Measurements from ENCODE around the gene HBA1.

DNA sequence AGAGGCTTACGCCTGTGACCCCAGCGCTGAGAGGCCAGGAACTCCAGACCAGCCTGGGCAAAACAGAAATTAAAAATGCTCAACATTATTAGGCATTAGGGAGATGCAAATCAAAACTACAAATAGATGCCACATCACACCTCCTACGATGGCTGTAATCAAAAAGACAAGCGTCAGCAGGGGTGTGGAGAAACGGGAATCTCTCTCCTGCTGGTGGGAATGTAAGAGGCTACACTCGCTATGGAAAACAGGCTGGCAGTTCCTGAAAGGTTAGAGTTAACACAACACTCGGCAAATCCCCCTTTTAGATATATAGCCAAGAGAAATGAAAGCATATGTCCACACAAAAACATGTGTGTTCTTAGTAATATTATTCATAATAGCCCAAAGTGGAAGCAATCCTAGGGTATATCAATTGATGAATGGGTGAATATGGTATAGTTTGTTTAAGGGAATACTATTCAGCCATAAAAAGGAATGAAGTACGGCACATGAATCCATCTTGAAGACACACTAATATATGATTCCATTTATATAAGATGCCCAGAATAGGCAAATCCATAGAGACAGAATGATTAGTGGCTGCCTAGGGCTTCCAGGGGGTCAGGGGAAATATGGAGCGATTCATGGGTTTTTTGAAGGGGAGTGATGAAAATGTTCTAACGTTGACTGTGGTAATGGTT lies 36.2 kb upstream of the HBA1 start:
- no peak for TF ChIP-seq POLR2A (IDR thresholded peaks at IDR 0.05)
- TF ChIP-seq, protein P1, sequence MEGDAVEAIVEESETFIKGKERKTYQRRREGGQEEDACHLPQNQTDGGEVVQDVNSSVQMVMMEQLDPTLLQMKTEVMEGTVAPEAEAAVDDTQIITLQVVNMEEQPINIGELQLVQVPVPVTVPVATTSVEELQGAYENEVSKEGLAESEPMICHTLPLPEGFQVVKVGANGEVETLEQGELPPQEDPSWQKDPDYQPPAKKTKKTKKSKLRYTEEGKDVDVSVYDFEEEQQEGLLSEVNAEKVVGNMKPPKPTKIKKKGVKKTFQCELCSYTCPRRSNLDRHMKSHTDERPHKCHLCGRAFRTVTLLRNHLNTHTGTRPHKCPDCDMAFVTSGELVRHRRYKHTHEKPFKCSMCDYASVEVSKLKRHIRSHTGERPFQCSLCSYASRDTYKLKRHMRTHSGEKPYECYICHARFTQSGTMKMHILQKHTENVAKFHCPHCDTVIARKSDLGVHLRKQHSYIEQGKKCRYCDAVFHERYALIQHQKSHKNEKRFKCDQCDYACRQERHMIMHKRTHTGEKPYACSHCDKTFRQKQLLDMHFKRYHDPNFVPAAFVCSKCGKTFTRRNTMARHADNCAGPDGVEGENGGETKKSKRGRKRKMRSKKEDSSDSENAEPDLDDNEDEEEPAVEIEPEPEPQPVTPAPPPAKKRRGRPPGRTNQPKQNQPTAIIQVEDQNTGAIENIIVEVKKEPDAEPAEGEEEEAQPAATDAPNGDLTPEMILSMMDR (IDR thresholded peaks at IDR 0.05), result no peak

Measured in testis (tissue), 2 donors.